A549 (cell line): ENCODE measurements around the gene CPED1. TPM values are rescaled to one million over a fixed set of nuclear protein-coding genes. Genes with fewer than 3 reads are reported as not detected.

ENCODE experiments used
- ATAC-seq, 2 experiments: fragments of 200-7000 bp in 1 of 2; fragments of >200 bp in 1 of 2; cut with Nextera tagmentation in 1 of 2; cut with Tn5 transposase in 1 of 2; 3 replicates each; pipeline versions ENCODE4 v1.8.0 to v1.9.1; 2018 to 2020; ENCODE audit warnings: mild to moderate bottlenecking in 1 of 2, moderate library complexity in 1 of 2
- CTCF ChIA-PET: fragments of 300-600 bp; sonication (Branson Sonifier 250); formaldehyde crosslinking; extraction: SDS; loops from one replicate; lab custom pipeline; 2021; ENCODE audit warnings: antibody characterized with exemption, inconsistent platforms; lab: Yijun Ruan, JAX
- POLR2A ChIA-PET: fragments of 350-600 bp; formaldehyde crosslinking; extraction: SDS; loops from one replicate; lab custom pipeline; 2021; ENCODE audit warnings: antibody characterized with exemption, inconsistent platforms; lab: Yijun Ruan, JAX
- DNase-seq, 2 experiments: peaks; one replicate each; pipeline versions ENCODE4 v3.0.0 to v3.0.0-alpha.2; 2011 to 2016; ENCODE audit warnings: low read depth in 1 of 2, low spot score in 1 of 2
- FAIRE-seq: peaks from 2 replicates; lab custom pipeline; 2011; peaks lifted over from hg19 to GRCh38; lab: Jason Lieb, UNC
- H3K27ac ChIP-seq, 2 experiments: fragments of >200 bp; sonication (Bioruptor Twin); formaldehyde crosslinking; 3 replicates each; pipeline ENCODE4 v1.5.1; 2016 to 2017
- H3K4me1 ChIP-seq: fragments of >200 bp; sonication (Bioruptor Twin); formaldehyde crosslinking; 3 replicates; pipeline ENCODE4 v1.6.1; 2016
- H3K4me2 ChIP-seq: fragments of >200 bp; sonication (Bioruptor Twin); formaldehyde crosslinking; 3 replicates; pipeline ENCODE4 v1.6.1; 2016
- H3K4me3 ChIP-seq: fragments of >200 bp; sonication (Bioruptor Twin); formaldehyde crosslinking; 3 replicates; pipeline ENCODE4 v1.5.1; 2016
- H3K9me3 ChIP-seq: fragments of >200 bp; sonication (Bioruptor Twin); formaldehyde crosslinking; 3 replicates; pipeline ENCODE4 v1.6.1; 2016
- CBX8 ChIP-seq: fragments of 200-600 bp; sonication (generic); IDR thresholded peaks from 2 replicates; pipeline ENCODE4 v1.6.1; 2016
- CEBPB ChIP-seq, 2 experiments: fragments of >200 bp in 1 of 2; sonication (Bioruptor Twin) in 1 of 2; formaldehyde crosslinking in 1 of 2; IDR thresholded peaks; 2 replicates each; pipeline ENCODE4 v1.6.1; 2012 to 2016
- CHD2 ChIP-seq: fragments of 150-350 bp; IDR thresholded peaks from 2 replicates; pipeline ENCODE4 v1.6.1; 2014; ENCODE audit warnings: low read length; ENCODE audit not compliant: partially characterized antibody
- CHD4 ChIP-seq: fragments of 200-600 bp; sonication (generic); IDR thresholded peaks from 2 replicates; pipeline ENCODE4 v1.6.1; 2016; ENCODE audit warnings: antibody characterized with exemption, mild to moderate bottlenecking, borderline replicate concordance
- EHF ChIP-seq: fragments of 250-450 bp; sonication (Bioruptor Pico); IDR thresholded peaks from 2 replicates; pipeline ENCODE4 v1.5.0; 2020; ENCODE audit warnings: mild to moderate bottlenecking
- FOSB ChIP-seq: fragments of 250-450 bp; sonication (Bioruptor Pico); IDR thresholded peaks from 2 replicates; pipeline ENCODE4 v1.5.0; 2020; ENCODE audit warnings: mild to moderate bottlenecking, moderate library complexity
- HOXB13 ChIP-seq: fragments of 250-450 bp; sonication (Bioruptor Pico); IDR thresholded peaks from 2 replicates; pipeline ENCODE4 v1.5.0; 2020; ENCODE audit warnings: low read depth, mild to moderate bottlenecking, moderate library complexity
- MAFK ChIP-seq: fragments of 450-650 bp; IDR thresholded peaks from 2 replicates; pipeline ENCODE4 v1.6.1; 2014; ENCODE audit not compliant: partially characterized antibody
- NR3C1 ChIP-seq: fragments of >200 bp; sonication (Bioruptor Twin); formaldehyde crosslinking; IDR thresholded peaks from 3 replicates; pipeline ENCODE4 v1.6.1; 2017
- PHF8 ChIP-seq: fragments of 200-600 bp; sonication (generic); IDR thresholded peaks from 2 replicates; pipeline ENCODE4 v1.6.1; 2016; ENCODE audit warnings: low read depth, mild to moderate bottlenecking, antibody characterized with exemption, moderate library complexity, borderline replicate concordance
- POLR2A ChIP-seq: IDR thresholded peaks from 2 replicates; pipeline ENCODE4 v1.6.1; 2012; ENCODE audit warnings: mild to moderate bottlenecking, low read length
- POLR2AphosphoS2 ChIP-seq: conservative IDR thresholded peaks from 2 replicates; pipeline ENCODE4 v1.6.1; 2012; ENCODE audit warnings: low read length, improper control_type of control experiment, inconsistent platforms
- RAD21 ChIP-seq, 2 experiments: fragments of >200 bp in 1 of 2; sonication (Bioruptor Twin) in 1 of 2; formaldehyde crosslinking in 1 of 2; IDR thresholded peaks in 1 of 2; conservative IDR thresholded peaks in 1 of 2; 2 replicates in 1 of 2; 3 replicates in 1 of 2; pipeline ENCODE4 v1.6.1; 2012 to 2018; ENCODE audit warnings: inconsistent platforms in 1 of 2
- RARB ChIP-seq: fragments of 250-450 bp; sonication (Bioruptor Pico); IDR thresholded peaks from 2 replicates; pipeline ENCODE4 v1.8.0; 2021; ENCODE audit warnings: mild to moderate bottlenecking, moderate library complexity
- SMC3 ChIP-seq: fragments of >200 bp; sonication (Bioruptor Twin); formaldehyde crosslinking; IDR thresholded peaks from 3 replicates; pipeline ENCODE4 v1.6.1; 2018; ENCODE audit warnings: inconsistent platforms
- TFCP2L1 ChIP-seq: fragments of 250-450 bp; sonication (Bioruptor Pico); IDR thresholded peaks from 2 replicates; pipeline ENCODE4 v1.5.0; 2021; ENCODE audit warnings: mild to moderate bottlenecking
- ZFP36 ChIP-seq: fragments of 450-650 bp; IDR thresholded peaks from 2 replicates; pipeline ENCODE4 v1.6.1; 2014; ENCODE audit warnings: borderline replicate concordance; ENCODE audit not compliant: partially characterized antibody
- ZNF302 ChIP-seq: fragments of 250-450 bp; sonication (Bioruptor Pico); IDR thresholded peaks from 2 replicates; pipeline ENCODE4 v1.9.0; 2021; ENCODE audit warnings: inconsistent platforms, mild to moderate bottlenecking, moderate library complexity
- ZSCAN20 ChIP-seq: fragments of 250-450 bp; sonication (Bioruptor Pico); IDR thresholded peaks from 2 replicates; pipeline ENCODE4 v1.8.0; 2022; ENCODE audit warnings: mild to moderate bottlenecking, moderate library complexity
- WGBS: methylation state at CpG from one replicate; pipeline ENCODE4 v1.1.6; 2017; ENCODE audit errors: missing lambda C conversion rate; 5-methylcytosine and 5-hydroxymethylcytosine counted together
- polyA plus RNA-seq, 4 experiments: library from polyadenylated mRNA; depleted of rRNA in 3 of 4; stranded (reverse); fragments of >200 nt; fragmentation: RNase III in 1 of 4; extraction: RNeasy Plus Mini Kit Qiagen cat#74134 plus additional on column Dnase treatment in 1 of 4; gene quantifications; 2 replicates in 3 of 4; 3 replicates in 1 of 4; pipeline ENCODE4 v1.2.3, GENCODE V29; 2011 to 2017
- TF ChIP-seq, protein P1 (sequence below): fragments of 250-450 bp; sonication (Bioruptor Pico); IDR thresholded peaks from 2 replicates; pipeline ENCODE4 v1.5.0; 2020; ENCODE audit warnings: low read depth, mild to moderate bottlenecking, moderate library complexity
- TF ChIP-seq, protein P2 (sequence below): fragments of >200 bp; sonication (Bioruptor Twin); formaldehyde crosslinking; IDR thresholded peaks from 3 replicates; pipeline ENCODE4 v1.5.1; 2016

Gene CPED1
- polyA plus RNA-seq, 2 of the 4 experiments (the other 2 are of a cell fraction), result 0.03 TPM; not detected in 1

DNA sequence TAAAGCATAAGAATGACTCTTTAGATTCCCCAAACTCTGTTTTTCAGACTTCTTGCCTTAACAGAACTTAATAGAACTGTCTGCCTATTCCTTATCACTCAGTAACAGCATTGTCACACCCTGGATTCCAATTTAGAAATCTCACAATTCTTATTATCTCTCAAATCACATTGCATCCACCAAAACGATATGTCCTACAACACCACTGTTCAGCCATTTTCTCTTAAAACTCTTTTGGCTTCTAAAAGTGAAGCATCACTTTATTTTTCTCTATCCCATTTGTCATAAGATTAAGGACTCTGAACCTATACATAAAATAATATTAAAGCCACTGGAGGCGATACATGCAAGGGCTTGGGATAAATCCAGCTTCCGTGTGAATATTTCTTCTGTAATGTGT lies 1.2 kb upstream of the CPED1 start (continued):
- TF ChIP-seq CHD2 (no peak), MAFK (no peak), ZSCAN20 (CRISPR knock-in tag) (no peak)

DNA sequence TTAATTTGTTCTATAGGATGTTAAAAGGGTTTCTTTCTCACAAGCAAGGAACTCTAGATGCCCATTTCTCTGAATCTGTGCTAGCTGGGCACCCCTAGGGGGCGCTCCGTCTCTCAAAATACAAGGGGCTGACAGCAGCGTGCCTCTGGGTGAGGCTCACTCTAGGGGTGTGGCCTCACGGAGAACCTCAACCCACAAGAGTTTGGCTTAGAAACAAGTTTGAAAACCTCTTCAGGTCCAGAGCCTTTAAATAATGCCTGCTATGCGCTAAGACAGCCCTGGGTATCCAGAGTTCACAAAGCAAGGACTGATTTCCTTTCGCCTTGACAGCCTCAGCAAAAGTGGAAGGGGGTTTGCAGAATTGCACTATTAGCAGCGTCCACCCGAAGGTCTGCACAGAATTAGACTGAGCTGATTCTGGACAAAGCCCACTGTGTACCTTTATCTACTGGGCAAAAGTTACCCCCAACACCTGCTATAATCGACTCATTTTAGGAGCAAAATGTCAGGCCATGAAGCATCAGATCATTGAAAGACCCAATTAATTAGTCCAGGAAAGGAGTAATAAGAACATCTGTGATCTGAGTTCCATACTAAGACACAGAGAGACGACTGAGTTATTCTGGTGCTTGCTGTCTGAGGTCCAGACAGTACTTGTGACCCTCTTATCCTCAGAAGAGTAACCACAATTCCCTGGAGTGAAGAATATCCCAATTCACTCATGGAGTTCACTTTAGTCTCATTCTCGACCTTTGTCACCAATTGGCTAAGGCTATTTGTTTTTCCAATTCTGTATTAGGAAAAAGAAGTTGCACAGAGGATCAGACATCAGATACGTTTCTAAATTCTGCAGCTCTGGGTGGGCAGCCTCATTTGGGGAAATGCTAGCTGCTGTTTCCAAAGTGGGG lies 574 bp upstream of the CPED1 start:
- ChIA-PET POLR2A (no interaction called here), CTCF (interaction anchor here (0.7 to 3.4 kb wide), 31 partner anchors 9 to 188 kb away, joined by 3 to 26 read pairs (median 4); partner anchors contain the start of gene ING3)
- H3K4me3 ChIP-seq, result peak overlapping the region; percentile 35
- FAIRE-seq, result no peak
- peak; percentile 58 to 80 for DNase-seq
- H3K27ac ChIP-seq, result no peak overlapping the region
- 2% methylated on average over 12 of the region's 12 CpGs for WGBS
- peak overlapping the region; percentile 88 for H3K4me2 ChIP-seq
- H3K9me3 ChIP-seq, result no peaks in the 10 kb centered on the region
- TF ChIP-seq POLR2AphosphoS2, result no peak
- no peak for TF ChIP-seq CHD4
- no peak for TF ChIP-seq PHF8
- no peak for TF ChIP-seq RARB
- peak; percentile 2 for TF ChIP-seq MAFK
- TF ChIP-seq, protein P1, sequence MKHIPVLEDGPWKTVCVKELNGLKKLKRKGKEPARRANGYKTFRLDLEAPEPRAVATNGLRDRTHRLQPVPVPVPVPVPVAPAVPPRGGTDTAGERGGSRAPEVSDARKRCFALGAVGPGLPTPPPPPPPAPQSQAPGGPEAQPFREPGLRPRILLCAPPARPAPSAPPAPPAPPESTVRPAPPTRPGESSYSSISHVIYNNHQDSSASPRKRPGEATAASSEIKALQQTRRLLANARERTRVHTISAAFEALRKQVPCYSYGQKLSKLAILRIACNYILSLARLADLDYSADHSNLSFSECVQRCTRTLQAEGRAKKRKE (CRISPR knock-in tag), result no peak
- TF ChIP-seq ZFP36, result no peak
- no peak for TF ChIP-seq POLR2A
- TF ChIP-seq EHF, result no peak
- TF ChIP-seq, protein P2, sequence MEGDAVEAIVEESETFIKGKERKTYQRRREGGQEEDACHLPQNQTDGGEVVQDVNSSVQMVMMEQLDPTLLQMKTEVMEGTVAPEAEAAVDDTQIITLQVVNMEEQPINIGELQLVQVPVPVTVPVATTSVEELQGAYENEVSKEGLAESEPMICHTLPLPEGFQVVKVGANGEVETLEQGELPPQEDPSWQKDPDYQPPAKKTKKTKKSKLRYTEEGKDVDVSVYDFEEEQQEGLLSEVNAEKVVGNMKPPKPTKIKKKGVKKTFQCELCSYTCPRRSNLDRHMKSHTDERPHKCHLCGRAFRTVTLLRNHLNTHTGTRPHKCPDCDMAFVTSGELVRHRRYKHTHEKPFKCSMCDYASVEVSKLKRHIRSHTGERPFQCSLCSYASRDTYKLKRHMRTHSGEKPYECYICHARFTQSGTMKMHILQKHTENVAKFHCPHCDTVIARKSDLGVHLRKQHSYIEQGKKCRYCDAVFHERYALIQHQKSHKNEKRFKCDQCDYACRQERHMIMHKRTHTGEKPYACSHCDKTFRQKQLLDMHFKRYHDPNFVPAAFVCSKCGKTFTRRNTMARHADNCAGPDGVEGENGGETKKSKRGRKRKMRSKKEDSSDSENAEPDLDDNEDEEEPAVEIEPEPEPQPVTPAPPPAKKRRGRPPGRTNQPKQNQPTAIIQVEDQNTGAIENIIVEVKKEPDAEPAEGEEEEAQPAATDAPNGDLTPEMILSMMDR, result peak; percentile 87
- no peak for TF ChIP-seq NR3C1
- peak; percentile 76 to 79 for TF ChIP-seq RAD21 (conservative IDR thresholded peaks at IDR 0.05 in 1 of 2, IDR thresholded peaks at IDR 0.05 in 1 of 2)
- peak; percentile 68 for TF ChIP-seq SMC3
- H3K4me1 ChIP-seq, result peaks cover 8% of the 10 kb centered on the region; the same call in 2 of the 3 replicates
- peak; percentile 91 to 98 for ATAC-seq

DNA sequence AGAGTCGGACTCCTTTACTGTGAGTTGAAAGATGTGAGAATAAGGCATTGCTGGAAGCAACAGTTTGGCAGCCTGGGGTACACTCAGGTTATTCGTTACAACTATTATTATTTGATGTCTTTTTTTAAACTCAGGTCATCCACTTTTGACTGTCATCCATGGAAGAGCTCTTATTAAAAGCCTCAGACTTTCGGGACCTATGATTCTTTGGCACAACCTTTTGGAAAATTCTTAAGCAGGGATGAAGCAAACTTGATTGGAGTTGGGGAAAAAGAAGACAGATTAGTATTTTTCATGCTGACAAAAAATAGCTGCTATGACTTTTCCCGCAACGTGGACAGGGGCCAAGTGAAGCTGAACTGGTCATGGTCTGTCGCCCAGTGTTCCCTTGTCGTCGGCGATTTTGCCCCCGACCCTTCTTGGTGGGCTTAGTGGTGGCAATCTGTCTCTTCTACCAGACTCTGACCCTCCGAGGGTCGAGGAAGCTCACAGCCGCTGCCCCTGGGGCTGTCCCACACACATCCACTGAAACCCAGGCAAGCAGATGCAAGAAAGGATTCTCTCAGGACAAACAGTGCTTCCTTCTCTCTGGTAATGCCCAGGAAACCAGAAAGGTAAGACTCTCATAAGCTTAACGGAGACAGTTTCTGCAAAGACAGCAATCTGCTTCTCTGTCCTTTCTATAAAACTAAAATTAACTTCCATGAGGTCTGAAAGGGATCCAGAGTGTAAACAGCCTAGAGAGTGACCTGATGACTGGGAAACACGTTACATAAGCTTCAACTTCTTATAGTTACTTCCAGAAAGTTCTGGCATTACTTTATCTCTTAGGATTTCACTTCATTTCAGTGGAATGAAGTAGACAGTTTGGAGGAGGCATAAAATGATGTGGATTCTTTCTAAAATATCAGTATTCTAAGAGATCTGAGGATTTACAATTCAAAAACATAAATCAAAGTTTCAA lies 1.0 kb downstream of the CPED1 start:
- Histone ChIP-seq H3K4me3 (no peak overlapping the region), H3K9me3 (no peaks in the 10 kb centered on the region), H3K4me1 (peaks cover 8% of the 10 kb centered on the region; the same call in 2 of the 3 replicates), H3K27ac (no peak overlapping the region), H3K4me2 (peak overlapping the region; percentile 88; the same call in 2 of the 3 replicates)
- no peak for TF ChIP-seq ZNF302
- no peak for TF ChIP-seq PHF8
- no peak for TF ChIP-seq CEBPB (IDR thresholded peaks at IDR 0.05)
- TF ChIP-seq TFCP2L1 (CRISPR knock-in tag), result no peak
- no peak for TF ChIP-seq HOXB13
- no peak for TF ChIP-seq NR3C1
- TF ChIP-seq RARB, result no peak
- TF ChIP-seq FOSB (CRISPR knock-in tag), result no peak
- TF ChIP-seq CBX8, result peak; percentile 52; the same call in 1 of the 2 replicates
- ATAC-seq (no peak), DNase-seq (no peak), FAIRE-seq (no peak)
- 38% methylated on average over 15 of the region's 15 CpGs for WGBS
- ChIA-PET POLR2A (no interaction called here), CTCF (interaction anchor here (0.8 to 3.4 kb wide), 6 partner anchors 9 to 119 kb away, joined by 3 to 26 read pairs (median 4); no protein-coding TSS in a partner anchor)
